Parathyroid adenoma (tissue), 2 donors: Measurements from ENCODE around the gene DYNLT4.
A peak's percentile ranks its signal among the peaks of the same experiment; 100 is the strongest.

ENCODE experiments used
- H2AFZ ChIP-seq: fragments of 300-600 bp; sonication (generic); one replicate; pipeline ENCODE4 v1.7.0; 2017; ENCODE audit warnings: antibody characterized with exemption, mild to moderate bottlenecking
- H3K27ac ChIP-seq: fragments of 300-600 bp; sonication (generic); one replicate; pipeline ENCODE4 v1.7.0; 2017
- H3K27me3 ChIP-seq: fragments of 300-600 bp; sonication (generic); one replicate; pipeline ENCODE4 v1.7.0; 2017; ENCODE audit warnings: low read length; ENCODE audit not compliant: control insufficient read depth, insufficient read depth
- H3K36me3 ChIP-seq: fragments of 300-600 bp; sonication (generic); one replicate; pipeline ENCODE4 v1.7.0; 2017; ENCODE audit warnings: low read length; ENCODE audit not compliant: control insufficient read depth, insufficient read depth
- H3K4me1 ChIP-seq: fragments of 300-600 bp; sonication (generic); one replicate; pipeline ENCODE4 v1.7.0; 2017; ENCODE audit warnings: control low read depth
- H3K4me2 ChIP-seq: fragments of 300-600 bp; sonication (generic); one replicate; pipeline ENCODE4 v1.7.0; 2017; ENCODE audit warnings: low read length
- H3K4me3 ChIP-seq: fragments of 300-600 bp; sonication (generic); one replicate; pipeline ENCODE4 v1.7.0; 2017; ENCODE audit warnings: low read depth, low read length
- H3K79me2 ChIP-seq: fragments of 300-600 bp; sonication (generic); one replicate; pipeline ENCODE4 v1.7.0; 2017; ENCODE audit warnings: control low read depth
- H3K9ac ChIP-seq: fragments of 300-600 bp; sonication (generic); one replicate; pipeline ENCODE4 v1.7.0; 2017; ENCODE audit warnings: mild to moderate bottlenecking
- H3K9me3 ChIP-seq: fragments of 300-600 bp; sonication (generic); one replicate; pipeline ENCODE4 v1.7.0; 2017; ENCODE audit warnings: low read length; ENCODE audit not compliant: control insufficient read depth
- TF ChIP-seq, protein P1 (sequence below): fragments of 300-600 bp; sonication (generic); IDR thresholded peaks from one replicate; pipeline ENCODE4 v1.7.0; 2017; ENCODE audit warnings: antibody characterized with exemption, mild to moderate bottlenecking
- donor health status: primary hyperparathyroidism.

The DYNLT4 gene

GRCh38 chr1:44786841-44787426 is 20.2 kb downstream of the DYNLT4 start:
- Histone ChIP-seq H3K36me3 (no peaks in the 10 kb centered on the region), H3K9me3 (no peaks in the 10 kb centered on the region), H3K4me3 (no peak overlapping the region), H3K4me2 (peak overlapping the region; percentile 93), H3K27me3 (no peaks in the 10 kb centered on the region), H3K9ac (no peak overlapping the region), H3K79me2 (no peaks in the 10 kb centered on the region), H3K4me1 (peaks cover 5% of the 10 kb centered on the region), H3K27ac (no peak overlapping the region), H2AFZ (peak overlapping the region; percentile 85)
- TF ChIP-seq, protein P1, sequence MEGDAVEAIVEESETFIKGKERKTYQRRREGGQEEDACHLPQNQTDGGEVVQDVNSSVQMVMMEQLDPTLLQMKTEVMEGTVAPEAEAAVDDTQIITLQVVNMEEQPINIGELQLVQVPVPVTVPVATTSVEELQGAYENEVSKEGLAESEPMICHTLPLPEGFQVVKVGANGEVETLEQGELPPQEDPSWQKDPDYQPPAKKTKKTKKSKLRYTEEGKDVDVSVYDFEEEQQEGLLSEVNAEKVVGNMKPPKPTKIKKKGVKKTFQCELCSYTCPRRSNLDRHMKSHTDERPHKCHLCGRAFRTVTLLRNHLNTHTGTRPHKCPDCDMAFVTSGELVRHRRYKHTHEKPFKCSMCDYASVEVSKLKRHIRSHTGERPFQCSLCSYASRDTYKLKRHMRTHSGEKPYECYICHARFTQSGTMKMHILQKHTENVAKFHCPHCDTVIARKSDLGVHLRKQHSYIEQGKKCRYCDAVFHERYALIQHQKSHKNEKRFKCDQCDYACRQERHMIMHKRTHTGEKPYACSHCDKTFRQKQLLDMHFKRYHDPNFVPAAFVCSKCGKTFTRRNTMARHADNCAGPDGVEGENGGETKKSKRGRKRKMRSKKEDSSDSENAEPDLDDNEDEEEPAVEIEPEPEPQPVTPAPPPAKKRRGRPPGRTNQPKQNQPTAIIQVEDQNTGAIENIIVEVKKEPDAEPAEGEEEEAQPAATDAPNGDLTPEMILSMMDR: no peak

DNA sequence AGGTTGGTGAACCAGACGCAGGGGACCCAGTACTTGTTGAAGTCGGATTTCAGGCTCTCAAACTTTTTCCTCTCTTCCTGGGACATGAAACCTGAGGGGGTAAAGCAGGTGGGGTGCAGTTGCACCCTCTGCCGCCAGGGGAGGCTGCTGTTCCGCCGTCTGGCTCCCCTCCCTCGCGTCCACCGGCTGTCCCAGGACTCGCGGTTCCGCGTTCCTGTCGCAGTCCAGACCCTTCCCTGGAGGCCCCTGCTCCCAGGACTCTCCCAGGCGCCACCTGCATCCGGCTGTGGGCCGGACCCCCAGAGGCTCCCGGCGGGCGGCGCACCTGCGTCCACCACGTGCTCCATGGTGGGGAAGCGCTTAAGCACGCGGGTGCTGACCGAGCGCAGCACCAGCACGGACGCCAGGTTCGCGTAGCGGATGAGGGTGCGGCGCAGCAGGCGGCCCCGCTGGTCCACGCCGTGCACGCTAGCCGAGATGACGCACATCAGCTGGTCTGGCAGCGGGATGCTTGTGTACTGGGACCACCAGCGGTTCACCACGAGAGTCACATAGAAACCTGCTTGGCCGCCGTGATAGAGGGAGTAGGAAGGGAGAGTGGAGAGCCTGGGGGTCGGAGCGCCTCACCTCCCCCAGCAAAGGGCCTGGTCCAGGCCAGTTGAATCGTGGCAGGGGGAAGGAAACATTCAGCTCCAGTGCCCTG is 20.9 kb downstream of the DYNLT4 start:
- H3K79me2 ChIP-seq: no peaks in the 10 kb centered on the region
- no peak overlapping the region for H3K27ac ChIP-seq
- H3K9ac ChIP-seq: no peak overlapping the region

DNA sequence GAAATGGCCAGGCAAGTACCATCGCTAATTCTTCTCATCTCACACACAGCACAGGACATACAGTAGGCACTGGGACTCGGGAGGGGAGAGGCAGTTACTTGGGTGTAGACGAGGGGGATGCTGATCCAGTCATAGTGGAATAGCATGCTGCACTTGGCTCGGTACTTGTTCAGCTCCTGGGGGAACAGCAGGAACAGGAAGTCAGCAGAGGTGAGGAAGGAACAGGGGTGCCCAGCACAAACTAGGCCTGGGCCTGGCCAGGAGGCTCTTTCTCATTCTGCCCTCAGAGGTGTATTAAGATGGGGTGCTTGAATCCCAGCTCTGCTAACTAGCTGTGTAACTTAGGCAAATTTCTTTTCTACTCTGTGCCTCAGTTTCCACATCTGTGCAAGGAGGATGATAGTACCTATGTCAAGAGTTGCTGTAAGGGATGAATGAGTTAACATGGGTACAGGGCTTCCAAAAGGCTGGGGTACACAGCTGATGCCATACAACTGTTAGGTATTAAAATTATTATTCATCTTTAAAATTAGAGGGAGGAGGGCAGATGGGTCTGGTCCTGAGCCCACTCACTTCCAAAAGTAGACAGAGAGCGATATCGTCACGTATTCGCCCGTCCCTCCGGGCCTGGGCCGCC is 21.5 kb downstream of the DYNLT4 start:
- Histone ChIP-seq H3K79me2 (no peaks in the 10 kb centered on the region), H3K9ac (no peak overlapping the region), H3K4me1 (peaks cover 5% of the 10 kb centered on the region), H3K4me3 (peak overlapping the region; percentile 47), H3K27me3 (no peaks in the 10 kb centered on the region), H2AFZ (peak overlapping the region; percentile 85), H3K27ac (no peak overlapping the region), H3K36me3 (no peaks in the 10 kb centered on the region), H3K9me3 (no peaks in the 10 kb centered on the region), H3K4me2 (peak overlapping the region; percentile 93)
- TF ChIP-seq, protein P1: no peak

More for the DNA sequence above, 20.9 kb downstream of the DYNLT4 start:
- H3K9me3 ChIP-seq: no peaks in the 10 kb centered on the region
- peak overlapping the region; percentile 85 for H2AFZ ChIP-seq
- no peaks in the 10 kb centered on the region for H3K36me3 ChIP-seq
- peak overlapping the region; percentile 47 for H3K4me3 ChIP-seq
- H3K27me3 ChIP-seq: no peaks in the 10 kb centered on the region
- peaks cover 5% of the 10 kb centered on the region for H3K4me1 ChIP-seq
- peak overlapping the region; percentile 93 for H3K4me2 ChIP-seq
- TF ChIP-seq, protein P1: peak; percentile 82

GRCh38 chr1:44785029-44785380 is 22.1 kb downstream of the DYNLT4 start:
- no peaks in the 10 kb centered on the region for H3K36me3 ChIP-seq
- no peak overlapping the region for H3K4me2 ChIP-seq
- no peak overlapping the region for H3K27ac ChIP-seq
- H3K27me3 ChIP-seq: no peaks in the 10 kb centered on the region
- peaks cover 5% of the 10 kb centered on the region for H3K4me1 ChIP-seq
- H3K9me3 ChIP-seq: no peaks in the 10 kb centered on the region
- H3K4me3 ChIP-seq: no peak overlapping the region
- no peak overlapping the region for H2AFZ ChIP-seq
- no peaks in the 10 kb centered on the region for H3K79me2 ChIP-seq
- TF ChIP-seq, protein P1: no peak
- no peak overlapping the region for H3K9ac ChIP-seq
